Bronchial epithelial cell (primary cell): ENCODE results near the gene WAPL. TPM values are rescaled to one million over a fixed set of nuclear protein-coding genes. Genes with fewer than 3 reads are reported as not detected.

Source experiments
- DNase-seq: peaks from one replicate; pipeline ENCODE4 v3.0.0-alpha.2; 2010; ENCODE audit warnings: low read depth
- FAIRE-seq: peaks from 2 replicates; lab custom pipeline; 2011; peaks lifted over from hg19 to GRCh38; lab: Jason Lieb, UNC
- H3K27me3 ChIP-seq: 2 replicates; pipeline ENCODE4 v1.5.1; 2011; ENCODE audit warnings: low read length; ENCODE audit not compliant: control insufficient read depth, insufficient read depth
- H3K36me3 ChIP-seq: 2 replicates; pipeline ENCODE4 v1.5.1; 2011; ENCODE audit warnings: low read length; ENCODE audit not compliant: control insufficient read depth, insufficient read depth
- H3K4me3 ChIP-seq: 2 replicates; pipeline ENCODE4 v1.5.1; 2011; ENCODE audit warnings: mild to moderate bottlenecking, low read depth, low read length, control low read depth
- CTCF ChIP-seq: IDR thresholded peaks from 2 replicates; pipeline ENCODE4 v1.5.1; 2011; ENCODE audit warnings: mild to moderate bottlenecking, moderate library complexity, low read length, control low read depth, inconsistent platforms; ENCODE audit not compliant: insufficient read depth, severe bottlenecking
- total RNA-seq: library from RNA; depleted of rRNA; stranded (reverse); fragments of >200 nt; gene quantifications from 2 replicates; pipeline ENCODE4 v1.2.1, GENCODE V29; 2014

The WAPL gene
- total RNA-seq, 1 donor from 2014 or later = 41.9 TPM

- peaks cover 4% of the 10 kb centered on the region for H3K36me3 ChIP-seq
- no peak for DNase-seq
- no peak for TF ChIP-seq CTCF
- no peak overlapping the region for H3K4me3 ChIP-seq
- no peak for FAIRE-seq
- no peaks in the 10 kb centered on the region for H3K27me3 ChIP-seq
Measured at GRCh38 chr10:86512137-86512536, 9.5 kb downstream of the WAPL start.

- Histone ChIP-seq H3K27me3 (no peaks in the 10 kb centered on the region), H3K4me3 (no peak overlapping the region), H3K36me3 (peaks cover 6% of the 10 kb centered on the region)
- FAIRE-seq (no peak), DNase-seq (no peak)
- no peak for TF ChIP-seq CTCF
Measured at GRCh38 chr10:86511027-86511865, 10.3 kb downstream of the WAPL start.

- Histone ChIP-seq H3K36me3 (peaks cover 4% of the 10 kb centered on the region), H3K27me3 (no peaks in the 10 kb centered on the region), H3K4me3 (no peak overlapping the region)
- no peak for TF ChIP-seq CTCF
- no peak for FAIRE-seq
- no peak for DNase-seq
Measured at GRCh38 chr10:86509145-86509544, 12.4 kb downstream of the WAPL start.

GRCh38 chr10:86508217-86508616 is 13.4 kb downstream of the WAPL start:
- DNase-seq (no peak), FAIRE-seq (no peak)
- Histone ChIP-seq H3K4me3 (no peak overlapping the region), H3K36me3 (peaks cover 4% of the 10 kb centered on the region), H3K27me3 (no peaks in the 10 kb centered on the region)
- no peak for TF ChIP-seq CTCF

GRCh38 chr10:86506499-86506898 is 15.1 kb downstream of the WAPL start:
- FAIRE-seq = no peak

More at GRCh38 chr10:86506499-86506898, 15.1 kb downstream of the WAPL start:
- TF ChIP-seq CTCF = no peak
- H3K4me3 ChIP-seq = no peak overlapping the region
- H3K36me3 ChIP-seq = peaks cover 4% of the 10 kb centered on the region
- DNase-seq = no peak
- no peaks in the 10 kb centered on the region for H3K27me3 ChIP-seq
